Right cardiac atrium (tissue), 5 donors: Measurements from ENCODE around the gene ADGRE3. TPM values are rescaled to one million over a fixed set of nuclear protein-coding genes. Genes with fewer than 3 reads are reported as not detected.

Source experiments
- ATAC-seq, 2 donors: fragments of 200-7000 bp; cut with Tn5 transposase; one replicate each; pipeline versions ENCODE4 v1.8.0 to v1.9.1; 2020; ENCODE audit warnings: moderate library complexity in 2 of 2, mild to moderate bottlenecking in 1 of 2
- DNase-seq, 3 donors: peaks; one replicate each; pipeline ENCODE4 v3.0.0-alpha.2; 2020
- H3K27ac ChIP-seq: one replicate; pipeline ENCODE4 v1.5.1; 2013; ENCODE audit warnings: mild to moderate bottlenecking, low read length, control low read depth, moderate library complexity
- H3K27me3 ChIP-seq: one replicate; pipeline ENCODE4 v1.6.1; 2013; ENCODE audit not compliant: control insufficient read depth, insufficient read depth
- H3K4me1 ChIP-seq: one replicate; pipeline ENCODE4 v1.6.1; 2013; ENCODE audit warnings: low read length; ENCODE audit not compliant: control insufficient read depth, insufficient read depth
- H3K4me3 ChIP-seq: one replicate; pipeline ENCODE4 v1.5.1; 2013; ENCODE audit warnings: low read length, control low read depth
- H3K9me3 ChIP-seq: one replicate; pipeline ENCODE4 v1.6.1; 2013; ENCODE audit warnings: low read length; ENCODE audit not compliant: control insufficient read depth
- WGBS: extraction: QIAGEN DNeasy Blood & Tissue Kit; methylation state at CpG from one replicate; pipeline ENCODE4 v1.1.7; 2013; 5-methylcytosine and 5-hydroxymethylcytosine counted together
- intact Hi-C, 4 donors: fragments of 100-400 bp; cut with DNase I; formaldehyde crosslinking; loops; one replicate each; pipeline versions ENCODE4 v1.11.0 to v1.14.0; 2022 to 2023
- polyA plus RNA-seq: library from polyadenylated mRNA; stranded (reverse); fragments of 200-250 nt; gene quantifications from one replicate; pipeline ENCODE4 v1.2.3, GENCODE V29; 2013
- total RNA-seq, 4 donors: library from RNA; stranded (reverse); fragmentation: NEBNext Ultra II Directional; extraction: Animal tissue kit (Norgen Biotek cat#: 25700); gene quantifications; one replicate each; pipeline ENCODE4 v1.2.1, GENCODE V29; 2021
- donor health status: healthy with polysubstance abuse.
- donor health status: DM: no; HTN: yes; CAD: no.
- donor health status: DM: no; HTN: no; CAD: no.
- donor health status: DM: no; HTN: yes; CAD: no; lungs with severe emphysema.
- donor health status: DM: yes; HTN: yes; CAD: no.

The ADGRE3 gene
- total and polyA plus RNA-seq, 5 donors, result not detected

DNA sequence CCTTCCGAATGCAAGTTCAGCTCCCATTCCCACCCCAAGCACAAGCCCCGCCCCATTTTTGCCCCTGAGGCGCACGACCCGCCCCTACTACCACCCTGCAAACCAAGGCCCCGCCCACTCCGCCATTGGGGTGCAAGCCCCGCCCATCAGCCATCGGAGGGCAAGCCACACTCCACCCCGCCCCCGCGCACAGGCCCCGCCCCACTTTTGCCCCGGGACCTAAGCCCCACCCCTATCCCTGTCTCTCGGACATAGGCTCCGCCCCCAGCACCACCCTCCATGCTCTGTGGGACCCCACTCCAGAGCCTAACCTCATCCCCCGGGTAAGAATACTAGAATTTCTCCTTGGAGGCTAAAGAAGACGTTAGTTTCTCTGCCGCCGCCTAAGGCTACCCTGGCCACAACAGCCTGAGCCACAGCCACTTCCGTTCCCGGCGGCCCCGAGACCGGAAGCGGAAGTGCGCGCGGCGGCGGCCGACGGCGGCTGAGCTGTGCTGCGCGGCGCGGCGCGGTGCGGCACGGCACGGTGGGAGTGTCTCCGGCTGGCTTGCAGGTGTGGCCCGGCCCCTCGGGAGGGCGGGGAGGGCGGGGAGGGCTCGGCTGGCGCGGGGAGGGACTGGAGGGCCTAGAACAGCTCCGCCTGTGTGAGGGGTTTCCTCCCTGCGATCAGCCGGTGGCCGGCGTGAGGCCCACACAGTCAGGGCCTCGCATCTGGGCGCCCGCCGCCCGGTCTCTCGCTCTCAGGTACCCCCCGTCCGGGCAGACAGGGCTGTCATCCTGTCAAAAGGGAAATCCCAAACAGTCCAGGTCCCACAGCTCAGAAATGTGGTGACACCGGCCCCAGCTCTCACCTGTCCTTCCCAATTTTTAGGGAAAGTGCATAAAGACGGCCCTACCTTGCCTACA is 15.2 kb upstream of the ADGRE3 start, which contains the start of gene ZNF333:
TSS of gene ZNF333 (plus strand) at position 451 of the 906 bp plus-strand sequence. CDS start 3,444 bp downstream, outside the sequence.
- H3K27me3 ChIP-seq, result no peaks in the 10 kb centered on the region
- H3K27ac ChIP-seq, result peak within 1 kb of the TSS; percentile 99
- H3K4me3 ChIP-seq, result peak within 1 kb of the TSS; percentile 89
- DNase-seq (peak; percentile 98 to 99 (median 99)), ATAC-seq (peak; percentile 99)
- no peaks in the 10 kb centered on the region for H3K4me1 ChIP-seq
- intact Hi-C loops, result loop anchor here in 3 of 4 donors (5.0 to 10.0 kb wide), 2 partner anchors 113 to 115 kb away; partner anchors contain the start of gene NDUFB7 (in 1 of the 3)
- H3K9me3 ChIP-seq, result no peaks in the 10 kb centered on the region
- under 1% methylated on average over 66 of the region's 66 CpGs for WGBS

DNA sequence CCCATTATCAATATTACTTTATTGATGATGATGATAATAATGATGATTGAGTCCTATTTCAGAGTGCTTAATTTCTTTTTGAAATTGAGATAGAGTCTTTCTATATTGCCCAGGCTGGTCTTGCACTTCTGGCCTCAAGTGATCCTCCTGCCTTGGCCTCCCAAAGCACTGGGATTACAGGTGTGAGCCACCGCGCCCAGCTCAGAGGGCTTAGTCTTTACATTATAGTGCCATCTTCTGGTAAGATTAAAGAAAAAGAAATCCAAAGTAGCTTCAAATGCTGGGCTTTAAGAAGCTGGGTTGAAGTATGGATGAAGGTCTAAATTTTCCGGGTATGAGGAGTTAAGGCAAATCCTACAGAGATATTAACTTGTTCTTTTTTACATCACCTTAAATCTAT is 11.8 kb upstream of the ADGRE3 start:
- intact Hi-C loops, result loop anchor here in 3 of 4 donors (5.0 to 10.0 kb wide), 2 partner anchors 109 to 112 kb away; partner anchors contain the start of gene NDUFB7 (in 1 of the 3)
- no peak for DNase-seq
- Histone ChIP-seq H3K27ac (no peak overlapping the region), H3K4me1 (no peaks in the 10 kb centered on the region), H3K9me3 (no peaks in the 10 kb centered on the region), H3K4me3 (no peak overlapping the region), H3K27me3 (no peaks in the 10 kb centered on the region)
- ATAC-seq, result no peak
- 38% methylated on average over 3 of the region's 3 CpGs for WGBS

DNA sequence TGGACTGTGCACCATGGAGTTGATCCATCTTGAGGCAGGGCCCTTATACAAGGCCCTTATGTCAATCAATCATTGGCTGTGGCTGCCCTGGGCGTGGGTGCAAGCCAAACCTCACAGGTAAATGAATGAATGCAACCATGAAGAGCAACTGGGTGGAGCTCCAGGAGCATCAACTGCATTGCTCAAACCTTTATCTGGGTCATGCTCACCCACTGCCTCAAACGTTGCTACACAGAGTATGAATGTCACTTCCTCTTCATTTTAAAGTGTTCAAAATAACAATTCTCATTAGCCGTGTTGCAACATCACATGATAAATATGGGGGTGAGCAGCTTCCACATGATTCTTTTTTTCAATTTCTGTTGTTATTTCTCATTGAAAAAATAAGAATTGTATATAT is 8.8 kb upstream of the ADGRE3 start:
- intact Hi-C loops, result loop anchor here in 1 of 4 donors (10.0 kb wide), 1 partner anchor 109 kb away; the partner anchor contains the start of gene NDUFB7
- Histone ChIP-seq H3K4me1 (no peaks in the 10 kb centered on the region), H3K4me3 (no peak overlapping the region), H3K9me3 (no peaks in the 10 kb centered on the region), H3K27me3 (no peaks in the 10 kb centered on the region), H3K27ac (no peak overlapping the region)
- no peak for ATAC-seq
- WGBS, result 33% methylated on average over 3 of the region's 3 CpGs
- DNase-seq, result no peak

DNA sequence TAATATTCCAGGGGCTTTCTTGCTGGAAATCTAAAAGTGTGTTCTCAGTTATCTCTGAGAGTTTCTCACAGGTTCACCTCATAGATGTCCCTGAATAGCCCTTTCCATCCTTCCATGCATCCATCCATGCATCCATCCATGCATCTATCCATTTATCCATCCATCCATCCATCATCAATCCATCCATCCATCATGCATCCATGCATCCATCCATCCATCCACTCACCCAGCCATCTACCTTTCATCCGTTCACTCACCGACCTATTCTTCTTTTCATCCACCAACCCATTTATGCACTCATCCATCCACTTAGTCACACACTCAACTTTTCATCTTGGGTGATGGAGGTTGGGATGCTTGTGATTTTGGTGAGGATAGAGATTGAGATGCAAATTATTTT is 7.4 kb upstream of the ADGRE3 start:
- Histone ChIP-seq H3K27me3 (no peaks in the 10 kb centered on the region), H3K4me1 (no peaks in the 10 kb centered on the region), H3K9me3 (no peaks in the 10 kb centered on the region), H3K4me3 (no peak overlapping the region), H3K27ac (no peak overlapping the region)
- WGBS, result 80% methylated on average over 2 of the region's 2 CpGs
- ATAC-seq, result no peak
- intact Hi-C loops, result loop anchor here in 1 of 4 donors (10.0 kb wide), 1 partner anchor 107 kb away; the partner anchor contains the start of gene NDUFB7
- no peak for DNase-seq

DNA sequence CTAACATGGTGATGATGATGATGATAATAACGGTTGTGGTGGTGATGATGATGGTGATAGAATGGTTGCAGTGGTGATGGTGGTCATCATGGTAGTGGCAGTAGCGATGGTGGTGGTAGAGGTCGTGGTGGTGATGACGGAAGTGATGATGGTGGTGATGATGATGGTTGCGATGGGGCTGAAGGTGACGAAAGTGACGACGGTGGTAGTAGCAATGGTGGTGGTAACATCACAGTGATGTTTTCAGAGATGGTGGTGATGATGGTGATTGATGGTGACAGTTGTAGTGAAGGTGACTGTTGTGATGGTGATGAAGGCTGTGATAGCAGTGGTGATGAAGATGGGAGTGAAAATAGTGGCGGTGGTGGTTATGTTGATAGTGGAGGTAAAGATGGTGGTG is 3.6 kb upstream of the ADGRE3 start:
- 86% methylated on average over 9 of the region's 9 CpGs for WGBS
- ATAC-seq (no peak), DNase-seq (no peak)
- intact Hi-C loops, result no loop called here
- no peaks in the 10 kb centered on the region for H3K9me3 ChIP-seq
- no peaks in the 10 kb centered on the region for H3K27me3 ChIP-seq
- no peak overlapping the region for H3K4me3 ChIP-seq
- no peaks in the 10 kb centered on the region for H3K4me1 ChIP-seq
- H3K27ac ChIP-seq, result no peak overlapping the region

DNA sequence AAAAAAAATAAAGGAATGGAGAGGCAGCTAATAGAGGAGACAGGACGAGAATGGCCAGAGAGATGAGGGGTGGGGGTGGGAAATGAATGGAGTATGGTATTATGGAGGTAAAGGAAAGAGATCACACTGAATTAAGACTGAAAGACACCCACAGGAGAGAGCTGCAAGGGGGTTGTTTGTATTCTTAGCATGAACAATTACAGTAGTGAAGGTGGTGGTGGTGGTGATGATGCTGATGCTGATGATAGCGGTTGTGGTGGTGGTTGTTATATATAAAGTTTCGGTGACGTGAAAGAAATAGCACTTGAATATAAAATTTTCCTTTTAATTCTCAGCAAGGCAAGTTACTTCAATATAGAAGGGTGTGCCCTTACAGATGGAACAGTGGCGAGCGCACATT is 2.8 kb upstream of the ADGRE3 start:
- intact Hi-C loops, result no loop called here
- Histone ChIP-seq H3K4me3 (no peak overlapping the region), H3K27me3 (no peaks in the 10 kb centered on the region), H3K27ac (no peak overlapping the region), H3K4me1 (no peaks in the 10 kb centered on the region), H3K9me3 (no peaks in the 10 kb centered on the region)
- no peak for DNase-seq
- 89% methylated on average over 6 of the region's 6 CpGs for WGBS
- no peak for ATAC-seq

DNA sequence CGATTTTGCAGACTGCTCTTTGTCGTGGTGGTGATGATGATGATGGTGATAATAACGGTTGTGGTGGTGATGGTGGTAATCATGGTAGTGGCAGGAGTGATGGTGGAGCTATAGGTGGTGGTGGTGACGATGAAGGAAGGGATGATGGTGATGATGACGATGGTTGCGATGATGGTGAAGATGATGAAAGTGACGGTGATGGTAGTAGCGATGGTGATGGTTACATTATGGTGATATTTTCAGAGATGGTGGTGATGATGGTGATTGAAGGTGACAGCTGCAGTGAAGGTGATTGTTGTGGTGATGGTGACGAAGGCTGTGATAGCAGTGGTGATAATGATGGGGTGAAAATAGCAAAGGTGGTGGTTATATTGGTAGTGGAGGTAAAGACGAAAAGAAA is 2.1 kb upstream of the ADGRE3 start:
- intact Hi-C loops, result no loop called here
- WGBS, result 82% methylated on average over 10 of the region's 10 CpGs
- no peak for DNase-seq
- H3K4me3 ChIP-seq, result no peak overlapping the region
- H3K9me3 ChIP-seq, result no peaks in the 10 kb centered on the region
- no peak overlapping the region for H3K27ac ChIP-seq
- H3K4me1 ChIP-seq, result no peaks in the 10 kb centered on the region
- no peak for ATAC-seq
- no peaks in the 10 kb centered on the region for H3K27me3 ChIP-seq

DNA sequence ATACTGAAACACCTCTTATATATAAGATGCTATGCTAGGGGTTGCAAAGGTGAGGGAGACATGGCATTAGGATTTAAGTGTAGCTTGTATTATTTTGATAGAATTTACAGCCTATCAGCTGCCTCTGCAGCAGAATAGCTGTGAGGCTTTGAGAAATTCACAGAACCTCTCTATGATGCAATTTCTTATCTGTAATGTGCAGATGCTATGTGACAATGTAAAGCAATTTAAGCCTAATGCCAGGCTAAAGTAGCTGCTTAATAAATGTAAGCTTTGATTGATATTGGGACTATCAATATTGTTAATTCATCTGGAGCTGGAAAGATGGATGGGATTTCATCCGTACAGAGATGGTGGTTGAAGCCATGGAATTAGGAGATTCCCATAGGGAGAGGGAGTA is 1.6 kb downstream of the ADGRE3 start:
- H3K27ac ChIP-seq, result no peak overlapping the region
- no peak for DNase-seq
- H3K9me3 ChIP-seq, result peaks cover 3% of the 10 kb centered on the region
- intact Hi-C loops, result no loop called here
- H3K4me1 ChIP-seq, result no peaks in the 10 kb centered on the region
- H3K27me3 ChIP-seq, result no peaks in the 10 kb centered on the region
- no peak overlapping the region for H3K4me3 ChIP-seq
- WGBS, result 53% methylated on average over 1 of the region's 1 CpG
- no peak for ATAC-seq

DNA sequence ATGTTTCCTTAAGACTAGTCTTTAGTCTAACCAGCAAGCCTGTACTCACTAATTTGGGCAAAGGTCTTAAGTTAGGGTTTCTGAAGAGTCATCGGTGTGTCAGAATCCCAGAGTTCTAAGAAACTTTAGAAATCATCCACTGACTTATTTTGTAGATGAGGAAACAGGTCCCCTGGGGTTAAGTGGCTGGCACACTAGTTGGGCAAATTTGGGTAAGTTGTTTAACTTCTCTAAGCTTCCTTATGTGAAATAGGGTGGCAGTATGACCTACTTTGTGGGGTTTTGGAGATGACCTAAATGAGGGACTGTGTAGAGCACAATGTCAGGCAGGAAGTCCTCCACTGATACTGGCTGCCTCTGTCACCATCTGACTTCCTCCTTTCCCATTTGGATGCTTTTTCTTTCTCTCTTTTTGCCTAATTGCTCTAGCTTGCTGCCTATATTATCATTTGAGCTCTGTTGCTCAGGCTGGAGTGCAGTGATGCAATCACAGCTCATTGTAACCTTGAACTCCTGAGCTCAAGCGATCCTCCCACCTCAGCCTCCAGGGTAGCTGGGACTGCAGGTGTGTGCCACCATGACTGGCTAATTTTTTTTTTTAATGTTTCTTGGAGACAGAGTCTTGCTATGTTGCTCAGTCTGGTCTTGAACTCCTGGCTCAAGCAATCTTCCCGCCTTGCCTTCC is 2.3 kb downstream of the ADGRE3 start:
- intact Hi-C loops, result no loop called here
- WGBS, result 81% methylated on average over 3 of the region's 3 CpGs
- DNase-seq, result no peak
- Histone ChIP-seq H3K4me1 (no peaks in the 10 kb centered on the region), H3K27me3 (no peaks in the 10 kb centered on the region), H3K27ac (no peak overlapping the region), H3K9me3 (peaks cover 3% of the 10 kb centered on the region), H3K4me3 (no peak overlapping the region)
- ATAC-seq, result no peak

DNA sequence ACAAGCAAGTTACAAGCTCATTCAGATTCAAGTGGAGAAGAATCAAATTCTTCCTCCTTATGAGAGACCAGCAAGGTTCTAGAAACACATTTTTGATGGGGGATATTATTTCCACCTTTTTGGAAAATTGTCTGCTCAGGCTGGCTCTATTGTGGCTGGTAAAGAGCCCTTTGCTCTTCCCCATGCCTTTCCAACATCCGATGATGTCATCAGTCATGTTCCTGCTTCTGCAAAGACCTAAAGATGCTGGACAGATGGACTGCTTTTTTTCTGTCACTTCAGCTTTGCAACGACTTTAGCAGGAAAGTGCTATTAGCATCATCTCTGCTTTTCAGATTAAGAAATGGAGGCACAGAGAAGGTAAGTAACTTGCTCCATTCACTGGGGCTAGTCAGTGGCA is 4.2 kb downstream of the ADGRE3 start:
- Histone ChIP-seq H3K27me3 (no peaks in the 10 kb centered on the region), H3K27ac (no peak overlapping the region), H3K4me3 (no peak overlapping the region), H3K4me1 (no peaks in the 10 kb centered on the region), H3K9me3 (peaks cover 3% of the 10 kb centered on the region)
- ATAC-seq, result no peak
- intact Hi-C loops, result no loop called here
- 70% methylated on average over 2 of the region's 2 CpGs for WGBS
- no peak for DNase-seq

DNA sequence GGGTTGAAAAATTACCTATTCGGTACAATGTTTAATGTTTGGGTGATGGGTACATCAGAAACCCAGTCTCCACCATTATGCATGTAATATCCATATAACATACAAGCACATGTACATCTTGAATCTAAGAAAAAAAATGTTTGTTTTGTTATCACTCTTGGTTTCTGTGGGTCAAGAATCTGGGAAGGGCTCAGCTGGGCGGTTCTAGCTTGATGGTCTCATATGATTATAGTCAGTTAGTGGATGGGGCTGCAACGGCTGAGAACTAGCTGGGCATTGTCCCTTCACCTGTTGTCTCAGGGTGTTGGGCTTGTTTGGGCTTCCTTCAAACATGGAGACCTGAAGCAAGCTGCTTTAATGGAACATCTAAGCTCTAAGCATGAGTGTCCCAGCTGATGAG is 4.7 kb downstream of the ADGRE3 start:
- Histone ChIP-seq H3K4me3 (no peak overlapping the region), H3K9me3 (peaks cover 3% of the 10 kb centered on the region), H3K4me1 (no peaks in the 10 kb centered on the region), H3K27ac (no peak overlapping the region), H3K27me3 (no peaks in the 10 kb centered on the region)
- intact Hi-C loops, result no loop called here
- no peak for DNase-seq
- 76% methylated on average over 3 of the region's 3 CpGs for WGBS
- no peak for ATAC-seq
